Trophoblast cell (in vitro differentiated cells and primary cell): ENCODE measurements around the gene ZRSR2.

Experiments
- DNase-seq, 2 donors: peaks; one replicate each; pipeline ENCODE4 v3.0.0-alpha.2; 2016
- H2AFZ ChIP-seq: 2 replicates; pipeline ENCODE4 v1.6.1; 2013; ENCODE audit warnings: low read length, moderate library complexity, mild to moderate bottlenecking; ENCODE audit not compliant: insufficient read depth, poor library complexity
- H2AK5ac ChIP-seq: 2 replicates; pipeline ENCODE4 v1.6.1; 2013; ENCODE audit warnings: mild to moderate bottlenecking, low read length
- H2BK120ac ChIP-seq: 2 replicates; pipeline ENCODE4 v1.6.1; 2013; ENCODE audit warnings: low read length, mild to moderate bottlenecking, moderate library complexity; ENCODE audit not compliant: insufficient read depth, poor library complexity
- H2BK12ac ChIP-seq: 2 replicates; pipeline ENCODE4 v1.6.1; 2013; ENCODE audit warnings: mild to moderate bottlenecking, low read length, moderate library complexity
- H2BK5ac ChIP-seq: 2 replicates; pipeline ENCODE4 v1.6.1; 2013; ENCODE audit warnings: low read length, low read depth, moderate library complexity, mild to moderate bottlenecking; ENCODE audit not compliant: poor library complexity
- H3K14ac ChIP-seq: 2 replicates; pipeline ENCODE4 v1.6.1; 2013; ENCODE audit warnings: mild to moderate bottlenecking, low read length
- H3K18ac ChIP-seq: 2 replicates; pipeline ENCODE4 v1.6.1; 2013; ENCODE audit warnings: mild to moderate bottlenecking, low read length
- H3K23ac ChIP-seq: 2 replicates; pipeline ENCODE4 v1.6.1; 2013; ENCODE audit warnings: low read length
- H3K27ac ChIP-seq: 2 replicates; pipeline ENCODE4 v1.5.1; 2013; ENCODE audit warnings: low read depth, mild to moderate bottlenecking, inconsistent platforms, low read length, moderate library complexity
- H3K27me3 ChIP-seq: 2 replicates; pipeline ENCODE4 v1.6.1; 2013; ENCODE audit warnings: inconsistent platforms, mild to moderate bottlenecking, low read length, moderate library complexity; ENCODE audit not compliant: insufficient read depth
- H3K36me3 ChIP-seq, 2 experiments: 1 replicate in 1 of 2; 2 replicates in 1 of 2; pipeline ENCODE4 v1.6.1; 2013; ENCODE audit warnings: low read length in 2 of 2, mild to moderate bottlenecking in 2 of 2, moderate library complexity in 1 of 2; ENCODE audit not compliant: insufficient read depth in 2 of 2, control insufficient read depth in 1 of 2
- H3K4ac ChIP-seq: 2 replicates; pipeline ENCODE4 v1.6.1; 2013; ENCODE audit warnings: low read depth, mild to moderate bottlenecking, low read length, moderate library complexity
- H3K4me1 ChIP-seq, 2 experiments: 1 replicate in 1 of 2; 2 replicates in 1 of 2; pipeline ENCODE4 v1.6.1; 2013; ENCODE audit warnings: low read length in 2 of 2, mild to moderate bottlenecking in 2 of 2, moderate library complexity in 1 of 2; ENCODE audit not compliant: insufficient read depth in 2 of 2, control insufficient read depth in 1 of 2
- H3K4me2 ChIP-seq: 2 replicates; pipeline ENCODE4 v1.6.1; 2013; ENCODE audit warnings: inconsistent platforms, mild to moderate bottlenecking, low read length, moderate library complexity
- H3K4me3 ChIP-seq: 2 replicates; pipeline ENCODE4 v1.5.1; 2013; ENCODE audit warnings: mild to moderate bottlenecking, low read depth, low read length, inconsistent platforms
- H3K79me1 ChIP-seq: one replicate; pipeline ENCODE4 v1.6.1; 2013; ENCODE audit warnings: low read length
- H3K79me2 ChIP-seq: 2 replicates; pipeline ENCODE4 v1.6.1; 2013; ENCODE audit warnings: low read length, mild to moderate bottlenecking; ENCODE audit not compliant: control insufficient read depth, insufficient read depth, poor library complexity
- H3K9ac ChIP-seq: 2 replicates; pipeline ENCODE4 v1.6.1; 2013; ENCODE audit warnings: mild to moderate bottlenecking, low read length
- H3K9me3 ChIP-seq: 2 replicates; pipeline ENCODE4 v1.6.1; 2013; ENCODE audit warnings: low read depth, mild to moderate bottlenecking, control low read depth, inconsistent platforms, low read length; ENCODE audit not compliant: insufficient read depth
- H4K12ac ChIP-seq: 2 replicates; pipeline ENCODE4 v1.6.1; 2013; ENCODE audit warnings: low read depth, mild to moderate bottlenecking, low read length, moderate library complexity
- H4K8ac ChIP-seq: 2 replicates; pipeline ENCODE4 v1.6.1; 2013; ENCODE audit warnings: low read depth, mild to moderate bottlenecking, low read length, moderate library complexity
- H4K91ac ChIP-seq: one replicate; pipeline ENCODE4 v1.6.1; 2013; ENCODE audit warnings: low read depth, mild to moderate bottlenecking, low read length, moderate library complexity
- WGBS: extraction: QIAGEN DNeasy Blood & Tissue Kit; methylation state at CpG from one replicate; pipeline ENCODE4 v1.1.7; 2013; ENCODE audit warnings: missing lambda C conversion rate; ENCODE audit not compliant: insufficient read length, insufficient coverage; ENCODE audit errors: extremely low coverage; 5-methylcytosine and 5-hydroxymethylcytosine counted together

The ZRSR2 gene

DNA sequence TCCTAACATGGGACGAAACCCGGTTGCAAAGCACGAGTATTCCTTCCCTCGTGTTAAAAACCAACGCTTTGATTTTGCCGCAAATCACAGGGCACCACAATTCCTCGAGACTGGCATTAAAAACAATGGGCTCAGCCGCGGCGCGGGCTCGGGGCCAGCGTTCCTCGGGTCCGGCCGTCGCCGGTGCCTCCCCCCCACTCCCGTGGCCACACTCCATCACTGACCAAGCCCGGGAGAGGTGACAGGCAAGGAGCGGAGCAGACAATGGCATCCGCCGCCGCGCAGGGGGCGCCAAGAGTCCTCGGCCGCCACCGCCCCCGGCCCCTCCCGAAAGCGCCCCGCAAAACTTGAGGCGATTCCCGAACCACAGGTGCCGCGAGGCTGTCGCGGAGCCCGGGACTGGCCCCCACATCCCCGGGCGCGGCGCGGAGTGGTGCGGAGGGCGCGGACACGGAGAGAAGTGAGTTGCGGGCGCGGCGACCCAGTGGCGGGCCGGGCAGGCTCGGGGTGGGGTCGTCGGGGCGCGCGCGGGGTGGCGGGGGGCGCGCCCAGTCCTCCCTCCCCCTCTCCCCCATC is 63.9 kb downstream of the ZRSR2 start:
- H3K9ac ChIP-seq, result peak overlapping the region; percentile 63
- H2AFZ ChIP-seq, result peak overlapping the region; percentile 71
- H3K4me1 ChIP-seq, result peaks cover 0 to 2% of the 10 kb centered on the region in 2 experiments
- no peak overlapping the region for H3K18ac ChIP-seq
- peak overlapping the region; percentile 90 for H3K4me3 ChIP-seq
- peak overlapping the region; percentile 92 for H3K4me2 ChIP-seq
- H4K91ac ChIP-seq, result peak overlapping the region; percentile 47
- no CpG with 5 or more reads among the region's 65 CpGs for WGBS
- no peak overlapping the region for H2BK5ac ChIP-seq
- H2AK5ac ChIP-seq, result no peak overlapping the region
- H2BK120ac ChIP-seq, result no peak overlapping the region
- H3K79me2 ChIP-seq, result no peaks in the 10 kb centered on the region
- no peak overlapping the region for H2BK12ac ChIP-seq
- no peaks in the 10 kb centered on the region for H3K27me3 ChIP-seq
- peak overlapping the region; percentile 70 for H4K12ac ChIP-seq
- no peaks in the 10 kb centered on the region for H3K9me3 ChIP-seq
- no peak overlapping the region for H3K23ac ChIP-seq
- H3K27ac ChIP-seq, result peak overlapping the region; percentile 53
- peaks cover 8% of the 10 kb centered on the region for H3K79me1 ChIP-seq
- H3K4ac ChIP-seq, result no peak overlapping the region
- peak in 1 of 2 donors; percentile 26 for DNase-seq
- H4K8ac ChIP-seq, result no peak overlapping the region
- peaks cover 0 to 2% of the 10 kb centered on the region in 2 experiments for H3K36me3 ChIP-seq
- H3K14ac ChIP-seq, result no peak overlapping the region

GRCh38 chrX:15854712-15855567 is 64.7 kb downstream of the ZRSR2 start, which contains the start of gene AP1S2:
AP1S2 (minus strand) TSS chrX:15854813; CDS start chrX:15852524, 2,289 bp downstream.
- Histone ChIP-seq H3K27me3 (no peaks in the 10 kb centered on the region), H2AK5ac (no peak within 1 kb of the TSS), H2AFZ (peak within 1 kb of the TSS; percentile 83), H4K91ac (peak within 1 kb of the TSS; percentile 55), H2BK12ac (no peak within 1 kb of the TSS), H3K4me2 (peak within 1 kb of the TSS; percentile 92), H3K14ac (peak within 1 kb of the TSS; percentile 51), H3K4me3 (peak within 1 kb of the TSS; percentile 90), H4K8ac (peak within 1 kb of the TSS; percentile 93), H3K4ac (no peak within 1 kb of the TSS), H4K12ac (peak within 1 kb of the TSS; percentile 90), H2BK5ac (peak within 1 kb of the TSS; percentile 73), H2BK120ac (no peak within 1 kb of the TSS), H3K79me2 (no peaks in the 10 kb centered on the region), H3K18ac (no peak within 1 kb of the TSS), H3K4me1 (peaks cover 0 to 2% of the 10 kb centered on the region in 2 experiments), H3K23ac (no peak within 1 kb of the TSS), H3K9ac (peak within 1 kb of the TSS; percentile 63), H3K79me1 (peaks cover 8% of the 10 kb centered on the region), H3K36me3 (peaks cover 0 to 2% of the 10 kb centered on the region in 2 experiments), H3K9me3 (no peaks in the 10 kb centered on the region), H3K27ac (peak within 1 kb of the TSS; percentile 64)
- DNase-seq, result peak; percentile 88 to 91
- WGBS, result no CpG with 5 or more reads among the region's 85 CpGs

- Histone ChIP-seq H3K23ac (no peak overlapping the region), H3K27ac (no peak overlapping the region), H2AFZ (peak overlapping the region; percentile 78), H3K9ac (no peak overlapping the region), H3K9me3 (no peaks in the 10 kb centered on the region), H3K4me2 (peak overlapping the region; percentile 82), H3K79me1 (peaks cover 8% of the 10 kb centered on the region), H2AK5ac (no peak overlapping the region), H4K12ac (peak overlapping the region; percentile 90), H3K18ac (no peak overlapping the region), H4K8ac (peak overlapping the region; percentile 93), H3K79me2 (no peaks in the 10 kb centered on the region), H3K4me1 (peaks cover 0 to 2% of the 10 kb centered on the region in 2 experiments), H3K4me3 (peak overlapping the region; percentile 71), H4K91ac (peak overlapping the region; percentile 55), H2BK5ac (peak overlapping the region; percentile 73), H3K27me3 (no peaks in the 10 kb centered on the region), H3K14ac (peak overlapping the region; percentile 51), H2BK120ac (no peak overlapping the region), H3K36me3 (no peaks in the 10 kb centered on the region), H2BK12ac (no peak overlapping the region), H3K4ac (no peak overlapping the region)
- no CpG with 5 or more reads among the region's 16 CpGs for WGBS
- DNase-seq, result peak in 1 of 2 donors; percentile 8
These were observed 65.4 kb downstream of the ZRSR2 start for GRCh38 chrX:15855568-15856221.

- DNase-seq, result peak in 1 of 2 donors; percentile 15
- Histone ChIP-seq H2AFZ (no peak overlapping the region), H3K9me3 (no peaks in the 10 kb centered on the region), H4K12ac (no peak overlapping the region), H3K4me1 (peaks cover 0 to 2% of the 10 kb centered on the region in 2 experiments), H4K8ac (no peak overlapping the region), H3K23ac (no peak overlapping the region), H3K27me3 (no peaks in the 10 kb centered on the region), H2BK5ac (no peak overlapping the region), H3K79me1 (peaks cover 8% of the 10 kb centered on the region), H3K14ac (no peak overlapping the region), H3K4me3 (no peak overlapping the region), H2BK120ac (no peak overlapping the region), H2AK5ac (no peak overlapping the region), H3K4me2 (no peak overlapping the region), H3K9ac (no peak overlapping the region), H3K27ac (no peak overlapping the region), H3K36me3 (no peaks in the 10 kb centered on the region), H2BK12ac (no peak overlapping the region), H3K79me2 (no peaks in the 10 kb centered on the region), H3K18ac (no peak overlapping the region), H3K4ac (no peak overlapping the region), H4K91ac (no peak overlapping the region)
- WGBS, result no CpG with 5 or more reads among the region's 4 CpGs
These were observed 65.9 kb downstream of the ZRSR2 start for GRCh38 chrX:15856222-15856587.
